Posterior vena cava (tissue), 2 donors: Measurements from ENCODE around the gene DRD4. TPM values are rescaled to one million over a fixed set of nuclear protein-coding genes. Genes with fewer than 3 reads are reported as not detected.

Source experiments
- DNase-seq: peaks from one replicate; pipeline ENCODE4 v3.0.0-alpha.2; 2020; ENCODE audit warnings: low spot score
- intact Hi-C, 2 donors: fragments of 100-400 bp; cut with DNase I; formaldehyde crosslinking; loops; one replicate each; pipeline versions ENCODE4 v1.14.1 to v1.14.2; 2022 to 2023
- total RNA-seq, 2 donors: library from RNA; stranded (reverse); fragmentation: NEBNext Ultra II Directional; extraction: Animal tissue kit (Norgen Biotek cat#: 25700); gene quantifications; one replicate each; pipeline ENCODE4 v1.2.1, GENCODE V29; 2021
- donor health status: DM: yes; HTN: yes; CAD: no.
- donor health status: DM: yes; HTN: yes; CAD: no.

DRD4 gene
- total RNA-seq, 2 donors from 2014 or later = 0.48 to 0.51 TPM

- intact Hi-C loops = no loop called here
- no peak for DNase-seq
Measured at GRCh38 chr11:619628-620050, 17.4 kb upstream of the DRD4 start.

GRCh38 chr11:620201-620600 is 16.9 kb upstream of the DRD4 start:
- intact Hi-C loops = no loop called here
- DNase-seq = no peak

GRCh38 chr11:620935-621814 is 15.9 kb upstream of the DRD4 start:
- intact Hi-C loops = no loop called here
- DNase-seq = no peak

GRCh38 chr11:621838-622237 is 15.2 kb upstream of the DRD4 start:
- intact Hi-C loops = no loop called here
- DNase-seq = no peak

- intact Hi-C loops = no loop called here
Measured at GRCh38 chr11:623349-623869, 13.7 kb upstream of the DRD4 start.

GRCh38 chr11:623999-624704 is 12.9 kb upstream of the DRD4 start:
- intact Hi-C loops = no loop called here
- DNase-seq = no peak

More at GRCh38 chr11:623349-623869, 13.7 kb upstream of the DRD4 start:
- no peak for DNase-seq

GRCh38 chr11:624705-625635 is 12.1 kb upstream of the DRD4 start, which contains the start of gene CDHR5:
Gene CDHR5, minus strand, starts transcription at chr11:624955. Its CDS starts 53 bp downstream, at chr11:624902.
- no peak for DNase-seq

GRCh38 chr11:625636-626268 is 11.3 kb upstream of the DRD4 start:
- intact Hi-C loops = no loop called here
- no peak for DNase-seq

More at GRCh38 chr11:624705-625635, 12.1 kb upstream of the DRD4 start, which contains the start of gene CDHR5:
- intact Hi-C loops = no loop called here

- no peak for DNase-seq
- intact Hi-C loops = no loop called here
Measured at GRCh38 chr11:626475-627307, 10.4 kb upstream of the DRD4 start, which contains the start of gene SCT. Gene SCT, minus strand, starts transcription at chr11:627181. Its CDS starts 38 bp downstream, at chr11:627143.

GRCh38 chr11:627308-627576 is 9.8 kb upstream of the DRD4 start:
- no peak for DNase-seq
- intact Hi-C loops = no loop called here

- intact Hi-C loops = no loop called here
- DNase-seq = no peak
Measured at GRCh38 chr11:628056-628455, 9.0 kb upstream of the DRD4 start.

- no peak for DNase-seq
- intact Hi-C loops = no loop called here
Measured at GRCh38 chr11:629237-629583, 7.9 kb upstream of the DRD4 start.

- intact Hi-C loops = no loop called here
- DNase-seq = no peak
Measured at GRCh38 chr11:630871-631270, 6.2 kb upstream of the DRD4 start.

GRCh38 chr11:635945-636510 is 1.0 kb upstream of the DRD4 start:
- intact Hi-C loops = no loop called here
- peak; percentile 68 for DNase-seq

GRCh38 chr11:637333-637592 is 194 bp downstream of the DRD4 start:
- intact Hi-C loops = no loop called here
- DNase-seq = peak; percentile 71

- intact Hi-C loops = no loop called here
- DNase-seq = peak; percentile 77
Measured at GRCh38 chr11:637593-638521, 788 bp downstream of the DRD4 start.
